ENCODE data around the gene LPCAT3.

Gene LPCAT3

GRCh38 chr12:6944381-6945186, 73.7 kb downstream of the LPCAT3 start:
- peak; percentile 85 for TF ChIP-seq CTCF (IDR thresholded peaks at IDR 0.05; ENCODE audit: low read depth, low read length)
- peak overlapping the region; percentile 70 for H3K4me3 ChIP-seq (ENCODE audit: low read depth, low read length)
- in situ Hi-C loops (cut with HindIII; ENCODE audit: low sequenced_read_pairs): no loop called here

GRCh38 chr12:6943722-6944380, 74.4 kb downstream of the LPCAT3 start, which contains the start of the genes C12orf57 and RNU7-1:
C12orf57 (plus strand) TSS chr12:6944022; CDS start chr12:6944122, 100 bp downstream.
RNU7-1 (plus strand) TSS chr12:6943816.
- DNase-seq (ENCODE audit: low read depth, low spot score): peak; percentile 95
- no peak for TF ChIP-seq CTCF (IDR thresholded peaks at IDR 0.05; ENCODE audit: low read depth, low read length)
- in situ Hi-C loops (cut with HindIII; ENCODE audit: low sequenced_read_pairs): no loop called here
- H3K4me3 ChIP-seq (ENCODE audit: low read depth, low read length): peak within 1 kb of the TSS; percentile 70

More at GRCh38 chr12:6944381-6945186, 73.7 kb downstream of the LPCAT3 start:
- peak; percentile 90 for DNase-seq (ENCODE audit: low read depth, low spot score)

- in situ Hi-C loops (cut with HindIII; ENCODE audit: low sequenced_read_pairs): no loop called here
- peak; percentile 96 for DNase-seq (ENCODE audit: low read depth, low spot score)
- H3K4me3 ChIP-seq (ENCODE audit: low read depth, low read length): peak overlapping the region; percentile 70
- no peak for TF ChIP-seq CTCF (IDR thresholded peaks at IDR 0.05; ENCODE audit: low read depth, low read length)
Observed at GRCh38 chr12:6943389-6943721, 74.9 kb downstream of the LPCAT3 start.

- in situ Hi-C loops (cut with HindIII; ENCODE audit: low sequenced_read_pairs): no loop called here
- TF ChIP-seq CTCF (IDR thresholded peaks at IDR 0.05; ENCODE audit: low read depth, low read length): no peak
- H3K4me3 ChIP-seq (ENCODE audit: low read depth, low read length): no peak overlapping the region
- peak; percentile 29 for DNase-seq (ENCODE audit: low read depth, low spot score)
Observed at GRCh38 chr12:6942331-6942665, 76.0 kb downstream of the LPCAT3 start.

GRCh38 chr12:6941782-6942181, 76.5 kb downstream of the LPCAT3 start:
- in situ Hi-C loops (cut with HindIII; ENCODE audit: low sequenced_read_pairs): no loop called here
- no peak overlapping the region for H3K4me3 ChIP-seq (ENCODE audit: low read depth, low read length)
- DNase-seq (ENCODE audit: low read depth, low spot score): no peak
- no peak for TF ChIP-seq CTCF (IDR thresholded peaks at IDR 0.05; ENCODE audit: low read depth, low read length)

- H3K4me3 ChIP-seq (ENCODE audit: low read depth, low read length): no peak overlapping the region
- no peak for DNase-seq (ENCODE audit: low read depth, low spot score)
- in situ Hi-C loops (cut with HindIII; ENCODE audit: low sequenced_read_pairs): no loop called here
- TF ChIP-seq CTCF (IDR thresholded peaks at IDR 0.05; ENCODE audit: low read depth, low read length): no peak
Observed at GRCh38 chr12:6941267-6941666, 77.0 kb downstream of the LPCAT3 start.
